KOPT-K1 (cell line): ENCODE data around the gene EDNRA.

Experiments
- H3K27ac ChIP-seq: fragments of 200-600 bp; sonication (generic); 2 replicates; pipeline ENCODE4 v1.5.1; 2016; ENCODE audit warnings: antibody characterized with exemption, mild to moderate bottlenecking, low read depth, low read length; ENCODE audit not compliant: poor library complexity, severe bottlenecking
- H3K36me3 ChIP-seq: fragments of 200-600 bp; sonication (generic); 2 replicates; pipeline ENCODE4 v1.5.1; 2017; ENCODE audit warnings: antibody characterized with exemption, mild to moderate bottlenecking, low read length, moderate library complexity; ENCODE audit not compliant: insufficient read depth
- H3K9me3 ChIP-seq: fragments of 200-600 bp; sonication (generic); 2 replicates; pipeline ENCODE4 v1.5.1; 2017; ENCODE audit warnings: antibody characterized with exemption, low read length, mild to moderate bottlenecking; ENCODE audit not compliant: insufficient read depth, poor library complexity, severe bottlenecking

EDNRA gene

DNA sequence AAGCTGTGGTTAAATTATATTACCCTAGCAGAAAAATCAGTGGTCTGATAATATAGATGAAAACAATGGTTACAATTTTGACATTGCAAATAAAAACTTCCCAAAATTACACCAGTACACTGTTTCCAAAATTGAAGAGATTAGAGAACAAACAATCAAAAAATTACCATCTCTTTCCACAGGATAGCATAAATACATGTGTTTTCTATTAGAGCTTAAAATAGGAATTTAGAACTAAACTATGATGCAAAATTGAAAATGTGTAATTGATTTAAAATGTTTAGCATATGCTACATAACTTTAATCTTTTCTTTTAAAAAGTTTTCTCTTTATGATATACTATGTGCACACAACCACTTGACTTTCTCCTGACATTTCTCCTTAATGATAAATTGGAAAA, 6.7 kb downstream of the EDNRA start:
- H3K27ac ChIP-seq: no peak overlapping the region
- H3K36me3 ChIP-seq: no peaks in the 10 kb centered on the region
- H3K9me3 ChIP-seq: no peaks in the 10 kb centered on the region

- Histone ChIP-seq H3K36me3 (no peaks in the 10 kb centered on the region), H3K27ac (no peak overlapping the region), H3K9me3 (no peaks in the 10 kb centered on the region)
Measured at GRCh38 chr4:147488556-147488955, 7.7 kb downstream of the EDNRA start.

GRCh38 chr4:147491086-147491485, 10.2 kb downstream of the EDNRA start:
- Histone ChIP-seq H3K36me3 (no peaks in the 10 kb centered on the region), H3K9me3 (no peaks in the 10 kb centered on the region)

DNA sequence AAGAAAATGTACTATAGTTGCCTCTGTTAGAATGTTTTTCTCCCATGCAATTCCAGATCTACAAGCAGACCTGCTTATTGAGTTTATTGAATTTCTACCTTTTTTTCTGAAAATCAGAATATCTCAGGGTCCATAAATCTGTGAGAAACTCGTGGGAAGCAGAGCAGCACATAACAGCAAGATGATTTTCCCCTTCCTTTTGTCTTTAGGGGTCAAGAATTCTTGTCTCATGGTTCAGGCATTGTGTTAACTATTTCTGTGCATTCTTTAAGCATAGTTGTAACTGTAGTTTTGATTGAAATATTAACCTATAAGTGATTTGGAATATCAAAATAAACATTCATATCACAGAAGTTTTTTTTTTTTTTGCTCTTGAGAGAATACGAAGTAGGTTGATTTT, 11.4 kb downstream of the EDNRA start:
- Histone ChIP-seq H3K27ac (no peak overlapping the region), H3K9me3 (no peaks in the 10 kb centered on the region), H3K36me3 (no peaks in the 10 kb centered on the region)

More at GRCh38 chr4:147491086-147491485, 10.2 kb downstream of the EDNRA start:
- H3K27ac ChIP-seq: no peak overlapping the region

DNA sequence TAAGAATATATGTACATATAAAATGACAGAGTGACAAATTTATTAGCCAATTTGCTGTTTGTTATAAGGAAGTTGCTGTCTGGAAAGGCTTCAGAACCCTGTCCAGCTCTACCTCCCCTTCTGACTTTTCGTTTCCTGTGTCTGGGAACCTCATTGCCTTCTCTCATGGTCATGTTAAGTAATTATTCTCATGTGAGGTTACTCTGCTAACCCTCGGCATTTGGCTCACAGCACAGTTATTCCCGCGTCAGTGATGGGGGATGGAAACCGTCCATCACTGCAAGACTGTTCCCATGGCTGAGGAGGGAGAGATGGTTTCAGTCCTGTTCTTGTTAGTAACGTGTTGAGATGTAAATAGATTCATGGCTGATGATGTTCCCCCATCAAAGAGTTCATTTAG, 11.9 kb downstream of the EDNRA start:
- H3K27ac ChIP-seq: no peak overlapping the region

GRCh38 chr4:147493307-147493706, 12.4 kb downstream of the EDNRA start:
- H3K36me3 ChIP-seq: no peaks in the 10 kb centered on the region
- H3K27ac ChIP-seq: no peak overlapping the region
- no peaks in the 10 kb centered on the region for H3K9me3 ChIP-seq

More for the DNA sequence above, 11.9 kb downstream of the EDNRA start:
- H3K36me3 ChIP-seq: no peaks in the 10 kb centered on the region
- no peaks in the 10 kb centered on the region for H3K9me3 ChIP-seq

DNA sequence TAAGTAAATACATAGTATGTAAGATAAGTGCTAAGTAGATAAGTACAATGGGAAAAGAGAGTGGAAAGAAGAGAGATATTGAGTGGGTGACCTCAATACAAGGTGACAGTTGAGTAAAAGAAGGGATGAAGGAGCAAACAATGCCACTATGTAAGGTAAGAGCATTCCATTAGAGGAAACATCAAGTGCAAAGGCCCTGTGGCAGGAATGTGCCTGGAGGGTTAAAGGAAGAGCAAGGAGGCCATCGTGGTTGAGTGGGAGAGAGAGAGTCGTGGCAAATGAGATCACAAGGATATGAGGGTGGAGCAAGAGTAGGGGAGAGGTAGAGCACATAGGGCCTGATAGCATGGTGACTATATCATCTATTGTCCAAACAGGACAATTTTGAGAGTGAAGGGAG, 13.4 kb downstream of the EDNRA start:
- H3K27ac ChIP-seq: no peak overlapping the region
- H3K36me3 ChIP-seq: no peaks in the 10 kb centered on the region
- no peaks in the 10 kb centered on the region for H3K9me3 ChIP-seq

- no peak overlapping the region for H3K27ac ChIP-seq
- H3K36me3 ChIP-seq: no peaks in the 10 kb centered on the region
- no peaks in the 10 kb centered on the region for H3K9me3 ChIP-seq
Measured at GRCh38 chr4:147496500-147496899, 15.6 kb downstream of the EDNRA start.

DNA sequence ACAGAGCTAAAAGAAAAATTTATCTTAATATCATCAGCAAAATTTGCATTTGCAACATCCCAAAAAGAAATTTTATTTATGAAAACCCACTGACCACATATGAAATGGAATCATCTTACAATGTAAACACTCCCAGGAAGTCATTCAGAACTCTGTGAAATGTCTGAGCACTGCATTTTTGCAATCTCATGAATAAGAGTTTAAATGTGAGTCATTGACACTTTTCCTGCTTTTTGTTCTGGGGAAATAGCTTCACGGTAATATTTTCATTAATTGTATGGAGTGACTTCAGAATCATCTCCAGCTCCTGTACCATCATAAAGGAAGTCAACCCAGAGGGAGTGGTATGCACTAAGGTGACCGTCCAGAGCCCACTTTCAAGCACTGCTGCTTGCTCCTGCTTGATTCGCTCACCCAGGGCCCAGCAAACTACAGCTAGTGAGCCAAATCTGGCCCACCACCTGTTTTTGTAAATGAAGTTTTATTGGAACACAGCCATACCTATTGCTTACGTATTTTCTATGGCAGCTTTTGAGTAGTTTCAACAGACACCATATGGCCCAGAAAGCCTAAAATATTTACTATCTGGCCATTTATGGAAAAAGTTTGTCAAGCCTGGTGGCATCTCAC, 17.2 kb downstream of the EDNRA start:
- no peak overlapping the region for H3K27ac ChIP-seq
- no peaks in the 10 kb centered on the region for H3K36me3 ChIP-seq
- no peaks in the 10 kb centered on the region for H3K9me3 ChIP-seq

DNA sequence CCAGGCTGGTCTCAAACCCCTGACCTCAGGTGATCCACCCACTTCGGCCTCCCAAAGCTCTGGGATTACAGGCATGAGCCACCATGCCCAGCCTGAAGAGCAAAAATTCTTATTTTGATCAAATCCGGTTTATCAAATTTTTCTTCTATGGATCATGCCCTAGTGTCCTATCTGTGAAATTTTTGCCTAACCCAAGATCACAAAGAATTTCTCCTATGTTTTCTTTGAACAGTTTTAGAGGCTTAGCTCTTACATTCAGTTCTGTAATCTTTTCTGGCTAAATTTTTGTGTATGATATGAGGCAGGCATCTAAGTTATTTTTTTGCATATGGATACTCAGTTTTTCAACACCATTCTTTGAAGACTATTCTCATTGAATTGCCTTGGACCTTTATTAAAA, 27.4 kb downstream of the EDNRA start:
- no peak overlapping the region for H3K27ac ChIP-seq
- H3K36me3 ChIP-seq: no peaks in the 10 kb centered on the region
- H3K9me3 ChIP-seq: no peaks in the 10 kb centered on the region

DNA sequence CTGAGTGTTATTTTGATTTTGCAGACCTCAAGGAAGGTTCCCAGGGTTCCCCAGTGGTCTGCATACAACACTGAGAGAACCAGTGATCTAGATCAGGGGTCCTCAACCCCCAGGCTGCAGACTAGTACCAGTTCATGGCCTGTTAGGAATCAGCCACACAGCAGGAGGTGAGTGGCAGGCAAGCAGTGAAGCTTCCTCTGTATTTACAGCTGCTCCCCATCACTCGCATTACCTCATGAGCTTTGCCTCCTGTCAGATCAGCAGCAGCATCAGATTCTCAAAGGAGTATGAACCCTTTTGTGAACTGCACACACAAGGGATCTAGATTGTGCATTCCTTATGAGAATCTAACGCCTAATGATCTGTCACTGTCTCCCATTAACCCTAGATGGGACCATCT, 28.5 kb downstream of the EDNRA start:
- H3K9me3 ChIP-seq: no peaks in the 10 kb centered on the region
- no peak overlapping the region for H3K27ac ChIP-seq
- H3K36me3 ChIP-seq: no peaks in the 10 kb centered on the region

DNA sequence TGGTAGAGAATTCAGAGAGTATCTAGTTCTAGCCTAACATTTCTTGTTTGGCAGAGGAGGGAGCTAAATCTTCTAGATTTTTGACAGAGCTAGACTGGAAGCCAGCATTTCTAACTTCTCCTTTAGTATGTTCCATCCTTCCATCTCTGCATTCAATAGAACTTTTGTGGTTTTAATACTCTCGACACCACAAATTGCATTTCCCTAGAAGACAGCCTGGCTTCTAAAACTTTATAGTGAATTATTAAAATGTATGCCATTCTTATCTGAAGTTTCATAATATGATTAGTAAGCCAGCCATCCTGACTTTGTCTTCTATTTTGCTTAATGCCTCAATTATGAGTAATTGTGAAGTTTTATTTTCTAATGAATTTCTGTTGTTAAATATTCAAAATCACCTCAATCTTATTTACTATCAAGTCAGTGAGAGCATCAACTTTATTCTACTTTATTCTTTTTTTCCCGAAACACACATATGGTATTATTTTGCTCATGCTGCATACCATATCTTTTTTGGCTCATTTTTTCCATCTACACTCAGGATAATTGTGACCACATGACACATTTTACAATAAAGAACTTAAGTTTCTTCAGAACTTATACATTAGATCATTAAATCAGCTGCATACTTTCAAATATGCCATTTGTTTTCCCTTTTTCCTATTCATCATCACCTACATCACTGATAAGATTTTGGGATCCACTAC, 30.2 kb downstream of the EDNRA start:
- H3K27ac ChIP-seq: no peak overlapping the region
- H3K9me3 ChIP-seq: no peaks in the 10 kb centered on the region
- no peaks in the 10 kb centered on the region for H3K36me3 ChIP-seq

- no peak overlapping the region for H3K27ac ChIP-seq
- H3K9me3 ChIP-seq: no peaks in the 10 kb centered on the region
- H3K36me3 ChIP-seq: no peaks in the 10 kb centered on the region
Measured at GRCh38 chr4:147513091-147513490, 32.2 kb downstream of the EDNRA start.

GRCh38 chr4:147513952-147514351, 33.1 kb downstream of the EDNRA start:
- H3K27ac ChIP-seq: no peak overlapping the region
- no peaks in the 10 kb centered on the region for H3K9me3 ChIP-seq
- no peaks in the 10 kb centered on the region for H3K36me3 ChIP-seq

- H3K36me3 ChIP-seq: no peaks in the 10 kb centered on the region
- no peak overlapping the region for H3K27ac ChIP-seq
- H3K9me3 ChIP-seq: no peaks in the 10 kb centered on the region
Measured at GRCh38 chr4:147515220-147515936, 34.5 kb downstream of the EDNRA start.
